Right lobe of liver (tissue), 4 donors: ENCODE results near the gene BCKDHB.

Experiments used
- POLR2A ChIP-seq: fragments of 450-650 bp; IDR thresholded peaks from one replicate; pipeline ENCODE4 v1.6.1; 2017; ENCODE audit warnings: antibody characterized with exemption, mild to moderate bottlenecking
- TF ChIP-seq, protein P1 (sequence below), 4 donors: fragments of 200-600 bp in 3 of 4; fragments of 450-650 bp in 1 of 4; IDR thresholded peaks; one replicate each; pipeline versions ENCODE4 v1.5.1 to v1.8.0; 2016 to 2022; ENCODE audit warnings: antibody characterized with exemption in 4 of 4, mild to moderate bottlenecking in 2 of 4
- donor health status: DM: no; HTN: no; CAD: no.
- donor health status: DM: no; HTN: no; CAD: no.
- donor health status: DM: no; HTN: yes; CAD: no.

- TF ChIP-seq, protein P1, sequence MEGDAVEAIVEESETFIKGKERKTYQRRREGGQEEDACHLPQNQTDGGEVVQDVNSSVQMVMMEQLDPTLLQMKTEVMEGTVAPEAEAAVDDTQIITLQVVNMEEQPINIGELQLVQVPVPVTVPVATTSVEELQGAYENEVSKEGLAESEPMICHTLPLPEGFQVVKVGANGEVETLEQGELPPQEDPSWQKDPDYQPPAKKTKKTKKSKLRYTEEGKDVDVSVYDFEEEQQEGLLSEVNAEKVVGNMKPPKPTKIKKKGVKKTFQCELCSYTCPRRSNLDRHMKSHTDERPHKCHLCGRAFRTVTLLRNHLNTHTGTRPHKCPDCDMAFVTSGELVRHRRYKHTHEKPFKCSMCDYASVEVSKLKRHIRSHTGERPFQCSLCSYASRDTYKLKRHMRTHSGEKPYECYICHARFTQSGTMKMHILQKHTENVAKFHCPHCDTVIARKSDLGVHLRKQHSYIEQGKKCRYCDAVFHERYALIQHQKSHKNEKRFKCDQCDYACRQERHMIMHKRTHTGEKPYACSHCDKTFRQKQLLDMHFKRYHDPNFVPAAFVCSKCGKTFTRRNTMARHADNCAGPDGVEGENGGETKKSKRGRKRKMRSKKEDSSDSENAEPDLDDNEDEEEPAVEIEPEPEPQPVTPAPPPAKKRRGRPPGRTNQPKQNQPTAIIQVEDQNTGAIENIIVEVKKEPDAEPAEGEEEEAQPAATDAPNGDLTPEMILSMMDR (IDR thresholded peaks at IDR 0.05) = no peak
- TF ChIP-seq POLR2A = no peak
Observed at GRCh38 chr6:80144753-80145315, 38.4 kb downstream of the BCKDHB start.
